ENCODE results near the gene SCGB2B2.
"Not testable (repeated sequence)": the region's sequence is repeated elsewhere in the genome, so short reads cannot be mapped to it uniquely, and the experiment has no call there.

Gene SCGB2B2, protein sequence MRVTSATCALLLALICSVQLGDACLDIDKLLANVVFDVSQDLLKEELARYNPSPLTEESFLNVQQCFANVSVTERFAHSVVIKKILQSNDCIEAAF

DNA sequence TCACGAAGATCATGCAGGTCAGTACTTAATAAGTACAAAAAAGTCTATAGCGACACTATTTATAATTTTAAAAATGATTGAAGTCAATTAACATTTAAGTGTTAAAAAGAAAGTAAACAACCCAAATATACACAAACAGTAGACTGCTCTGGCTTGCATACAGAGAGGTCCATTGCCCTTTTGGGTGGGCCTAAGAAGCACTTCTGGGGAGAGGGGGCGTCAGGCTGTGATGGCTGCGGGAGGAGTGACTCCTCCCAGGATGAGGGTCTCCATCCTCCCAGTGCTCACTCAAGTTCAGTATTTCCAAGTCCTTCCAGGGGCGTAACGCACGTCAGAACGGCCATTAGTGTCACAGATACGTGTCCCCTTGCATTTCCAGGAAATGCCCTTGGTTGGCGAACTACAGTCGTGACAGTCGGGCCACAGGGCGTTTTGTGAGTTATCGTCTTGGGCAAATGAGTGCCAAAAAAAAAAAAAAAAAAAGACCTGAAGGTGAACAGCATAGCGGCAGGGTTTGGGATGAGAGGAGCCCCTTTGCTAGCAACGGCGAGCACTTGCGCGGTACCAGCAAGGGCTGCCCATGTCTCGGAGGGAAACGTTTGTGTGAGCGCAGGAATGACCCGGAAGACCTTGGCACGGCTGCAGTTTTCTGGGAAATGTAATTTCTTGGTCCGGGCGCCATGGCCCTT is at the start of gene SCGB2B2:
Gene SCGB2B2, minus strand, starts transcription at position 463 of the 689 bp plus-strand sequence. CDS start 82,596 bp downstream, outside the sequence.
- in situ Hi-C loops (cut with HindIII; ENCODE audit: low pct_ligation_motif_present, low pct_unique_long_range_greater_than_20kb, low sequenced_read_pairs): no loop called here
- DNase-seq: no peak

DNA sequence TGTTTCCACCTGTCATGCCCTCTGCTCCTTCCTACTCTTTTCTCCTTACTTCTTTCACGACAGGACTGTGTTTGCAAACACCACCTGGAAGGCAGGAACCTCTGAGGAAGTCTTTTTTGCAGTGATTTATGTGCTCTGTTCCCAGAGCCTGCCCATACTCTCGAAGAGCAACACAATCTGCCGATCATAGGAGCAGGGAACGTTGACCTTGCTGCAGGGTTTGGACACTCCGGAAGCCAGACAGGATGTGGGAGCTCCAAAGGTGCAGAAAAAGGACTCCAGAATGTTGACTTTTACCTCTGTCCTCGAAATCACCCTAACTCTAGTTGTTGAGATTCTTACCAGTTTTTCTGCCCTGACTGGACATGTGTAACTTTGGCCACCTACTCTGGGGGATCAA is 48.4 kb upstream of the SCGB2B2 start:
- DNase-seq: no peak
- in situ Hi-C loops (cut with HindIII; ENCODE audit: low pct_ligation_motif_present, low pct_unique_long_range_greater_than_20kb, low sequenced_read_pairs): no loop called here

DNA sequence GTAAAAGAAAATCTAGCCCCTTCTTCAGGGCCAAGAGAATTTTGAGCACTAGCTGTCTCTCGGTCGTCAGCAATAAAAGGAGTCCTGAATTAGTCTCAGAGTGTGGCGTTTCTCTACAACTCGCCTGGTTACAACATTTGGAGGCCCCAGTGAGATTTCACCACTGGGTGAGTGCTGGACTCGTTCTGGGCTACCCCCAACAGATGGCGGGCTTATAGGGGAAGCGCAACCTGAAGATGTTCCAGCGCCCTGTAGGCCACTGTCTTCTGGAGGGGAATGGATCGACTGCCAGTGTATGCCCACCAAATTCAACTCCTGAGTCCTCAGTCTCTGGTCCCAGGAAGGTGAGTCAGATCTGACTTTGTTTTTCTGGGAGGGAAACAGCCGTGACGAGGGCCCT is 45.4 kb upstream of the SCGB2B2 start:
- no peak for DNase-seq
- in situ Hi-C loops (cut with HindIII; ENCODE audit: low pct_ligation_motif_present, low pct_unique_long_range_greater_than_20kb, low sequenced_read_pairs): no loop called here

DNA sequence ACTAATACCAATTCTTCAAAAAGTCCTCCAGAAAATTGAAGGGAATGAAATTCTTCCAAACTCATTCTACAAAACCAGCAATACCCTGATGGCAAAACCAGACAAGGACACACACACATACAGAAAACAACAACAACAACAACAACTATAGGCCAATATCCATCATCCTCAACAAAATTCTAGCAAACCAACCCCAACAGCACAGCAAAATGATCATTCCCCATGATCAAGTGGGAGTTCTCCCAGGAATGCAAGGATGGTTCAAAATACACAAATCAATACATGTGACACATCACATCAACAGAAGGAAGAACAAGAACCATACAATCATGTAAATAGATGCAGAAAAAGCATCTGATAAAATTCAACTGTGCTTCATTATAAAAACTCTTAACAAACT is 38.4 kb upstream of the SCGB2B2 start:
- in situ Hi-C loops (cut with HindIII; ENCODE audit: low pct_ligation_motif_present, low pct_unique_long_range_greater_than_20kb, low sequenced_read_pairs): no loop called here
- DNase-seq: no peak

DNA sequence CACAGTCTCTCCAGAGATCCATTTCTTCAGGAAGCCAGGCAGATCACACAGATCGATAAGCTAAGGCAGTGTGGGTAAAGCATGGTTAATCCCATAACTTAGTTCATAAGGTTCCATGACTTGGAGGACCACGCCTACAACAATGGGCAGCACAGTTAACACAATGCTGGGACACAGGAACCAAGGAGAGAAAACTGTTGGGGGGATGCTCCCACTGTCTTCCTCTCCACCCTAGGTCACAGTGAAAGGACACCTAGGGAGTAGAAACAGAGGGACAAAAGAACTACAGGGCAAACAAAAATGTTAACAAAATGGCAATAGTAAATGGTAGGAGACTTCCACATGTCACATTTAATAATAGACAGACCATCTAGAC is 36.3 kb upstream of the SCGB2B2 start:
- in situ Hi-C loops (cut with HindIII; ENCODE audit: low pct_ligation_motif_present, low pct_unique_long_range_greater_than_20kb, low sequenced_read_pairs): no loop called here
- no peak for DNase-seq

DNA sequence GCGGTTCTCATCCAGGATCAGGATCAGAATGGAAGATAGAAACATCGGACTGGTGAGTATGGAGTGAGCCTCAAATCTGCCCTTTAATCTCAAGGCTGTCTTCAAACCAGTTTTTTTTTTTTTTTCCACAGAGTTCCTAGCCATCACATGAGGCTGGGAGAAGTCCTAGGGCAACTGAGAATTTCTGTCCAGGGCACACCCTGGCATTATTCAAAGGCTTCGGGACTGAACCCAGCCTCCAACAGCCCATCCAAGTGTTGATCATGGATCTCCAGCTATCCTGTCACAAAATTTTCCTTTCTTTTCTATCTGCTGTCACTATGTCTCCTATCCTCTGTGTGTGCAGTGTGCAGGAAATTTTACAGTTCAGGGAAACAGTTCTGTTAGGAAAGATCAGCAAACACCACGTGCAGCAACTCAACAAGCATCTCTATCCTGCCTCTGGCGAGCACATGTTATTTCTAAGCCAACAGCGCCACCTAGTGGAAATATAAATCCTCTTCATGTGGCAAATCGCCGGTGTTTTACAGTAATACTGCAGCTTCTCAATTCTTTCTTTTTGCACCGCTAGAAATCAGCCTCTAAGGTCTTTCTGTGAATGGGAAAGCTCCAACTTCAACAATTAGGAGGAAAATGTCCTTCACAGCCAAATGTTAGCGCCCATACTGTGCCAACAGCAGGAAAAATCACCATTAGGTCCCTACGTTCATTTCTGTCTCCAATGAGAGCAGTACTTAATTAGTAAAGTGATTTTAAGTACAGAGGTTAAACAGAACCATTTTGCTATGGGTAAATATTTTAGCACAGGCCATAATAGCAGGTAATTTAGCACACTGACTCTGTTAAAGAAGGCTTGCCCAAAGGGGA is 35.7 kb upstream of the SCGB2B2 start:
- in situ Hi-C loops (cut with HindIII; ENCODE audit: low pct_ligation_motif_present, low pct_unique_long_range_greater_than_20kb, low sequenced_read_pairs): no loop called here
- DNase-seq: peak; percentile 66

DNA sequence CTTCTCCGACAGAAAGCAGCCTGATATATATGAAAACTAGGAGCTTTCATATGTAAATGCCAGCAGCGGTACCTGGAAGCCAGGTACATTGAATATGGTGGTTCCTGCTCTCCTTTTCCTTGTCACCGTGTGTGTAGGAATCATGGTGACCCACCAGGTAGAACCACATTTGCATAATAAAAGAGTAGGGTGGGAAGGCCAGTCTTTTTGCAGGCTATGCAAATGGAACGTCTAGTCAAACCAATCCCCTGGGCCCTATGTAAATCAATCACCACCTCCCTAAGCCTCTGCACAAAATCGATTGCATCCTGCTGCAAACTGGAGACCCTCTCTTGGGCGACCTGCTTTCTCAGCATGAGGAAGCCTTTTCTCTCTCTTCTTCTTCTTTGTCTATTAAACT is 34.9 kb upstream of the SCGB2B2 start:
- no peak for DNase-seq
- in situ Hi-C loops (cut with HindIII; ENCODE audit: low pct_ligation_motif_present, low pct_unique_long_range_greater_than_20kb, low sequenced_read_pairs): no loop called here

DNA sequence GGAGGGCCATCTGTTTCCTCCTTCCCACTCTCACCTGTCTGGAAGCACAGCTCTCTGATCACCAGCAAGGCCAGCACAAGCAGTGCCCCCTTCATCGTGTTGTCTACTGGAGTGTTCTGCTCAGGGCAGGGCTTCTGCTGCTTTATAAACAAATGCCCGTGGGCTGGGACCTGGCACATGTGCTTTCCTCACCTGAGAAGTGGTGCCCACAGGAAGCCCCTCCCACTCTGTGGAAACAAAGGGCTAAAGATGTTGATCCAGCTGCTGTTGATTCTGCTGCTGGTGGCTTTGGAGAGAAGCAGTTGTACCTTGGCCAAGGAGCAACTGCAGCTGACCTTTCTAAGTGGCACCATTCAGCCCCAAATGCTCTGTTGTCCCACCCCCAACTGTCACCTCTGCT is 30.7 kb upstream of the SCGB2B2 start:
- in situ Hi-C loops (cut with HindIII; ENCODE audit: low pct_ligation_motif_present, low pct_unique_long_range_greater_than_20kb, low sequenced_read_pairs): no loop called here
- DNase-seq: no peak

DNA sequence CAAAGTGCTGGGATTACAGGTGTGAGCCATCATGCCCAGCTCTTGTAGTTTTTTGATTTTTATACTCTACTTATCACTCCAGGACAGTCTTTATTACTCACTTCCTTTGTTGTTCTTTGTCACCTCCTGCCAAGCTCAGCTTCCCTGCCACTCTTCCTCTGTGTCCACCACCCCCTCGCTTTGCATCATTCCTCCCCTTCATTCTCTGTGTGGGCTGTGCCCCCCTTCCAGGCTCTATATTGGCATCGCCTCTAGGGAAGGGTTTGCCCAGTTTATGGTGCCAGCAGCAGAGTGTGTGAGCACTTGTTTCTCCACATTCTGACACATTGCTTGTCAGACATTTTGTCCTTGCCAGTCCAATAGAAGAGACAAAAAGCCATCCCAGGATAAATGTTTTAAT is 15.6 kb upstream of the SCGB2B2 start:
- in situ Hi-C loops (cut with HindIII; ENCODE audit: low pct_ligation_motif_present, low pct_unique_long_range_greater_than_20kb, low sequenced_read_pairs): no loop called here
- no peak for DNase-seq

DNA sequence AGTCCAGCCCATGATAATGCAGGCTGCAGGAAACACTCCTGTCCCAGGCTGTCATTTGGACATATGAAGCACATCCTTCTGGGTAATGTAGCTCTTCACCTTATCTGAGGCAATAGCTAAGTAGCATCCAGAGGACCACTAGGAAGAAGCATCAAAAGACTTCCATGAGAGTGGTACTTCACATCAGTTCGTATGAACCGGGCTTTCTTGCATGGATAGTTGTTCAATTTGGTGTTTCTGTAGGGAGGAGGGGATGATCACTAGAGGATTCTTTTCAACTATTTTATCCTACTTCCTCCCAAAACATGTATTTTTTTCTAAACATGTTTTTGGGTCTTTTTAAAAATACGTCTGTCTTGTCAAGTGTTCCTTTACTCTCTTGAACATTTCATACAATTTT is 13.4 kb upstream of the SCGB2B2 start:
- in situ Hi-C loops (cut with HindIII; ENCODE audit: low pct_ligation_motif_present, low pct_unique_long_range_greater_than_20kb, low sequenced_read_pairs): no loop called here

DNA sequence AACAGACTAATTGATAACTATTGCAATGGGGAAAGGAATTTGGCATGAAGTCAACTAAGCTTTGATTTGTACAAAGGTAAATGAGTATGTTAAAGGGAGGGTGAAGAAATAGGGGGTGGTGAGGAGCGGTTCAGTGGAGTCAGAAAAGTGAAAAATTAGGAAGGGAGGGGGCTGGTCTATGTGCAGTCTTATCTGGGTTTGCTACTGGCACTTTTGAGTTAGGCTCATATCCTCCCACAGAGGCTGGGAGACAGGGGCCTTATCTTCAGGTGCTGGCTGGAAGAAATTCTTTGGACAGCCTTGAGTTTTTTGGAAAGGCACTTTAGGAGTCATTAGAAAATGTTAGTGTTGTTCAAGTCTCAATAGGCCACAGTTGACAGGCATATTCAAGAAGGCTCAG is 11.6 kb upstream of the SCGB2B2 start:
- in situ Hi-C loops (cut with HindIII; ENCODE audit: low pct_ligation_motif_present, low pct_unique_long_range_greater_than_20kb, low sequenced_read_pairs): no loop called here
- no peak for DNase-seq

More for the DNA sequence above, 13.4 kb upstream of the SCGB2B2 start:
- no peak for DNase-seq

DNA sequence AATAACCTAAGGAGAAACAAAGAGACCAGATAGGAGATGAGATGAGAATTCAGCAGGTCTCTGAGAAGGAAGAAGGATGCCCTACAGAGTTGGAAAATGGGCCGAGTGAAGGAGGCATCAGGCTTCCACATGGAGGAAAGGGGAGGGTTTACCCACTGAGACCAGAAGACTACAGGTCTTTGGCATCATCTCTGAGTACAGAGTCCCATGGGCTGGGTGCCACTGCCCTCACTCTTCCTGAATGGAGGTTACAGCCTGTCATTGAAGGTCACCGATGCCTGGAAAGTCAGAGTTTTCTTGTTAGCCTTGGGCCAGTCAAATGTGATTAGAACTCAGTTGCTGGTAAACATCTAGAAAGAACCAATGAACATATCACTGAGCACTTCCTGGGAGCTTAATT is 10.4 kb upstream of the SCGB2B2 start:
- in situ Hi-C loops (cut with HindIII; ENCODE audit: low pct_ligation_motif_present, low pct_unique_long_range_greater_than_20kb, low sequenced_read_pairs): no loop called here
- no peak for DNase-seq

DNA sequence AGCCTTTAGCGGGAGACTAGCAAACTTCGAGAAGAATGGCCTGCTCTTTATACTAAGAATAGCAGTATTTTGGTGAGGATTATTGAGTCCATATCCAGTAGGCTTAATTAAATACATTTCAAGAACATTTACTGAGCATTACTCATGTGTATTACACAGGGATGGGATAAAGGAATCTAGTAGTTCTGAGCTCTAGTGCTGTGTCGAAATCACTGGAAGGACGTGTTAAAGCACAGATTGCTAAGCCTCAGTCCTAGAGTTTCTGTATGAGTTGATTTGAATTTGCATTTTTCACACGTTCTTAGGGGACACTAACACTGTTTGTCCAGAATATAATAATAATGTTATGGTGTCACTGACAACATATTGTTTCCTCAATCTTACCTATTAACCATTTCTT is 9.5 kb upstream of the SCGB2B2 start:
- DNase-seq: no peak
- in situ Hi-C loops (cut with HindIII; ENCODE audit: low pct_ligation_motif_present, low pct_unique_long_range_greater_than_20kb, low sequenced_read_pairs): no loop called here

DNA sequence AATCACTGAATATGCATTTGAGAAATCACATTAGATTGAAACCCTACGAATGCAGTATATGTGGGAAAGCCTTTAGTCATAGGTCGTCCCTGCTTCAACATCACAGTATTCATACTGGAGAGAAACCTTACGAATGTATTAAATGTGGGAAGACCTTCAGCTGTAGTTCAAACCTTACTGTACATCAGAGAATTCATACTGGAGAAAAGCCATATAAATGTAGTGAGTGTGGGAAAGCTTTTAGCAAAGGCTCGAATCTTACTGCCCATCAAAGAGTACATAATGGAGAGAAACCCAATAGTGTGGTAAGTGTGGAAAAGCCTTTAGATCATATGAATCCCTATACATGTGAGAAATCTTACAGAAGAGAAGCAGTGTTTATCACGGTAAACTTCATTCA is 8.3 kb upstream of the SCGB2B2 start:
- DNase-seq; in situ Hi-C loops (cut with HindIII; ENCODE audit: low pct_ligation_motif_present, low pct_unique_long_range_greater_than_20kb, low sequenced_read_pairs): not testable (repeated sequence)

DNA sequence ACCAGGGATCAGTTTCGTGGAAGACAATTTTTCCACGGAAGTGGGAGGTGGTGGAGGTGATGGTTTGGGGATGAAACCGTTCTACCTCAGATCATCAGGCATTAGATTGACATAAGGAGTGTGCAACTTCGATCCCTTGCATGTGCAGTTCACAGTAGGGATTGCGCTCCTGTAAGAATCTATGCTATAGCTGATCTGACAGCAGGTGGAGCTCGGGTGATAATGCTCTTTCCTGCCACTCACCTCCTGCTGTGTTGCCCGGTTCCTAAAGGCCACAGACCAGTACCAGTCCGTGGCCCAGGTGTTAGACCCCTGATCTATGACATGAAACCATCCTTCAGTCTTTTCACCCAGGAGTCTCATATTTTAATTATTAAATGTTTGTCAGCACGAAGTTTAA is 4.5 kb upstream of the SCGB2B2 start:
- in situ Hi-C loops (cut with HindIII; ENCODE audit: low pct_ligation_motif_present, low pct_unique_long_range_greater_than_20kb, low sequenced_read_pairs): no loop called here
- DNase-seq: no peak

DNA sequence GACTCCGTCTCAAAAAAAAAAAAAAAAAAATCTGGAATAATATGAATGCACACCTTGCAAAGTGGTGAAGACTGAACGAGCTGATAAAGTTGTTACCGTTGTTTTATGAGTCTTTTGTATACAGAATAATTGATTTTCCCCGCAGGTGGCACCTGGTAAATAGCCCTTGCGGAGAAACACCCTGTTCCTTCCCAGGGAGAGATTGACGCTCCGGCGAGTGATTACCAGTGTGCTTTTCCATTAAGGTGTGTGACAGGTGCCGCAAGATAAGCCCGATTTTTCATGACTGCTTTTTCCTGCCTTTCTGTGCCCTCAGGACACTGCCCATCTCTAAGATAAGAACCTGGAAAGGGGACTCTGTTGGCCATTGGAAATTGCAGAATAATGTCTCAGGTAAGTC is 1.5 kb upstream of the SCGB2B2 start:
- no peak for DNase-seq
- in situ Hi-C loops (cut with HindIII; ENCODE audit: low pct_ligation_motif_present, low pct_unique_long_range_greater_than_20kb, low sequenced_read_pairs): no loop called here

DNA sequence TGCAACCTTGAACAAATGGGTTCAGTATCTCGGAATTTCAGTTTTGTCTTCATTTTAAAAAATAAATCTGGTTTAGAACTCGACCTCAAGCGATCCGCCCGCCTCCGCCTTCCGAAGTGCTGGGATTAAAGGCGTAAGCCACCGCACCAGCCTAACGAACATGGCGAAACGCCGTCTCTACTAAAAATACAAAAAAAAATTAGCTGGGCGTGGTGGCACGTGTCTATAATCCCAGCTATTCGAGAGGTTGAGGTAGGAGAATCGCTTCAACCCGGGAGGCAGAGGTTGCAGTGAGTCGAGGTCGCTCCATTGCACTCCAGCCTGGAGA is 1.1 kb upstream of the SCGB2B2 start:
- DNase-seq: no peak
- in situ Hi-C loops (cut with HindIII; ENCODE audit: low pct_ligation_motif_present, low pct_unique_long_range_greater_than_20kb, low sequenced_read_pairs): no loop called here

DNA sequence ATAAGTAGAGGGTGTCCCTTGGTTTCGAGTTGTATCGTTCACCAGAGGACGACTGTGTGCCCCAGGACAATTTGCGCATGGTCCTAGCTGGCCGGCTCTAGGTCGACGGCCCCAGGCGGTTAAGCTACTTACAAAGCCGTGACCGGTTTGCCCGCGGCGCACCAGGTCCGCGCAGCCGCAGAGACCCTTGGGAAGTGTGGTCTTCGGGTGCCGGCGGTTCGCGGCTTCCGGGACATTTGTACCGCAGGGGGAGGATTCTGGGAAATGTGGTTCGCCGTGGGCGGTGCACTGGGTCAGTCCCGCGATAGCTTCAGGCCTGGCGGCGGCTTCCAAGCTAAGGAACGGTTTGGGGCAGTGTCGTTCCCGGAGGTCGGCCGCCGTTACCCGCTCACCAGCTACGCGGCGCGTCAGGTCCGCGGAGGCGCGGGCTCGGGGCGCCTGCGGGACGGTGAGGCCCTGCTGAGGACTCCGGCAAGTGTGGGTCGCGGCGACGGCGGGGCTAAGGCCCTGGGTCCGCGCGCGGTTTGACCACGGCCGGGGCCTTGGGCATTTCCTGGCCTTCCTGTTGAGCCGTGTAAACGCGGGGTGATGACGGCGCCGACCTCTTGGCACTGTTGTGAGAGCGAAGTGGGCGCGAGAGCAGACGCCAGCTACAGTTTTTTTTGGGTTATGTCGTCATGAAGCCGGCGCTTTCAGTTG is 576 bp upstream of the SCGB2B2 start, which contains the start of gene ZNF302:
Gene ZNF302, plus strand, starts transcription at position 293 of the 699 bp plus-strand sequence. CDS start 1,127 bp downstream, outside the sequence.
- DNase-seq: peak; percentile 91
- in situ Hi-C loops (cut with HindIII; ENCODE audit: low pct_ligation_motif_present, low pct_unique_long_range_greater_than_20kb, low sequenced_read_pairs): no loop called here

DNA sequence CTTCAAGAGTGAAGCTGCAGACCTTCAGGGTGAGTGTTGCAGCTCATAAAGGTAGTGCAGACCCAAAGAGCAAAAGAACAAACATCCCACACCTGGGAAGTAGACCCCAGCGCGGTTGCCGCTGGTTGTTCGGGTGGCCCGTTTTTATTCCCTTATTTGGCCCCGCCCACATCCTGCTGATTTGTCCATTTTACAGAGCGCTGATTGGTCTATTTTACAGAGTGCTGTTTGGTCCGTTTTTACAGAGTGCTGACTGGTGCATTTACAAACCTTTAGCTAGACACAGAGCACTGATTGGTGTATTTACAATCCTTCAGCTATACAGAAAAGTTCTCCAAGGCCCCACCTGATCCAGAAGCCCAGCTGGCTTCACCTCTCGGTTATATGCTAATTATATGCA is 1.0 kb downstream of the SCGB2B2 start:
- in situ Hi-C loops (cut with HindIII; ENCODE audit: low pct_ligation_motif_present, low pct_unique_long_range_greater_than_20kb, low sequenced_read_pairs): no loop called here

More for the DNA sequence above, 1.0 kb downstream of the SCGB2B2 start:
- DNase-seq: no peak

Data from ACHN (cell line).